A549 (cell line): ENCODE results near the gene ASB16. TPM values are rescaled to one million over a fixed set of nuclear protein-coding genes. Genes with fewer than 3 reads are reported as not detected.

Experiments used
- ATAC-seq, 2 experiments: fragments of 200-7000 bp in 1 of 2; fragments of >200 bp in 1 of 2; cut with Nextera tagmentation in 1 of 2; cut with Tn5 transposase in 1 of 2; 3 replicates each; pipeline versions ENCODE4 v1.8.0 to v1.9.1; 2018 to 2020; ENCODE audit warnings: mild to moderate bottlenecking in 1 of 2, moderate library complexity in 1 of 2
- CTCF ChIA-PET: fragments of 300-600 bp; sonication (Branson Sonifier 250); formaldehyde crosslinking; extraction: SDS; loops from one replicate; lab custom pipeline; 2021; ENCODE audit warnings: antibody characterized with exemption, inconsistent platforms; lab: Yijun Ruan, JAX
- POLR2A ChIA-PET: fragments of 350-600 bp; formaldehyde crosslinking; extraction: SDS; loops from one replicate; lab custom pipeline; 2021; ENCODE audit warnings: antibody characterized with exemption, inconsistent platforms; lab: Yijun Ruan, JAX
- DNase-seq, 2 experiments: peaks; one replicate each; pipeline versions ENCODE4 v3.0.0 to v3.0.0-alpha.2; 2011 to 2016; ENCODE audit warnings: low read depth in 1 of 2, low spot score in 1 of 2
- FAIRE-seq: peaks from 2 replicates; lab custom pipeline; 2011; peaks lifted over from hg19 to GRCh38; lab: Jason Lieb, UNC
- H3K27ac ChIP-seq, 2 experiments: fragments of >200 bp; sonication (Bioruptor Twin); formaldehyde crosslinking; 3 replicates each; pipeline ENCODE4 v1.5.1; 2016 to 2017
- H3K4me1 ChIP-seq: fragments of >200 bp; sonication (Bioruptor Twin); formaldehyde crosslinking; 3 replicates; pipeline ENCODE4 v1.6.1; 2016
- H3K4me2 ChIP-seq: fragments of >200 bp; sonication (Bioruptor Twin); formaldehyde crosslinking; 3 replicates; pipeline ENCODE4 v1.6.1; 2016
- H3K4me3 ChIP-seq: fragments of >200 bp; sonication (Bioruptor Twin); formaldehyde crosslinking; 3 replicates; pipeline ENCODE4 v1.5.1; 2016
- H3K9me3 ChIP-seq: fragments of >200 bp; sonication (Bioruptor Twin); formaldehyde crosslinking; 3 replicates; pipeline ENCODE4 v1.6.1; 2016
- EHF ChIP-seq: fragments of 250-450 bp; sonication (Bioruptor Pico); IDR thresholded peaks from 2 replicates; pipeline ENCODE4 v1.5.0; 2020; ENCODE audit warnings: mild to moderate bottlenecking
- FOXS1 ChIP-seq: fragments of 250-450 bp; sonication (Bioruptor Pico); IDR thresholded peaks from 2 replicates; pipeline ENCODE4 v1.5.0; 2020; ENCODE audit warnings: mild to moderate bottlenecking, moderate library complexity
- HEYL ChIP-seq: fragments of 250-450 bp; sonication (Bioruptor Pico); IDR thresholded peaks from 2 replicates; pipeline ENCODE4 v1.8.0; 2021; ENCODE audit warnings: mild to moderate bottlenecking, moderate library complexity
- HOXA7 ChIP-seq: fragments of 250-450 bp; sonication (Bioruptor Pico); IDR thresholded peaks from 2 replicates; pipeline ENCODE4 v1.5.0; 2020; ENCODE audit warnings: mild to moderate bottlenecking, moderate library complexity
- JUNB ChIP-seq: fragments of >200 bp; sonication (Bioruptor Twin); formaldehyde crosslinking; IDR thresholded peaks from 2 replicates; pipeline ENCODE4 v1.6.1; 2016
- NFE2L2 ChIP-seq: fragments of 150-350 bp; conservative IDR thresholded peaks from 2 replicates; pipeline ENCODE4 v1.6.1; 2014; ENCODE audit warnings: low read length
- POLR2AphosphoS2 ChIP-seq: conservative IDR thresholded peaks from 2 replicates; pipeline ENCODE4 v1.6.1; 2012; ENCODE audit warnings: low read length, improper control_type of control experiment, inconsistent platforms
- RCOR1 ChIP-seq: fragments of 150-350 bp; IDR thresholded peaks from 2 replicates; pipeline ENCODE4 v1.6.1; 2014; ENCODE audit warnings: antibody characterized with exemption, low read length, low read depth
- TFCP2L1 ChIP-seq: fragments of 250-450 bp; sonication (Bioruptor Pico); IDR thresholded peaks from 2 replicates; pipeline ENCODE4 v1.5.0; 2021; ENCODE audit warnings: mild to moderate bottlenecking
- ZSCAN20 ChIP-seq: fragments of 250-450 bp; sonication (Bioruptor Pico); IDR thresholded peaks from 2 replicates; pipeline ENCODE4 v1.8.0; 2022; ENCODE audit warnings: mild to moderate bottlenecking, moderate library complexity
- WGBS: methylation state at CpG from one replicate; pipeline ENCODE4 v1.1.6; 2017; ENCODE audit errors: missing lambda C conversion rate; 5-methylcytosine and 5-hydroxymethylcytosine counted together
- polyA plus RNA-seq, 4 experiments: library from polyadenylated mRNA; depleted of rRNA in 3 of 4; stranded (reverse); fragments of >200 nt; fragmentation: RNase III in 1 of 4; extraction: RNeasy Plus Mini Kit Qiagen cat#74134 plus additional on column Dnase treatment in 1 of 4; gene quantifications; 2 replicates in 3 of 4; 3 replicates in 1 of 4; pipeline ENCODE4 v1.2.3, GENCODE V29; 2011 to 2017
- TF ChIP-seq, protein P1 (sequence below): fragments of 250-450 bp; sonication (Bioruptor Pico); IDR thresholded peaks from 2 replicates; pipeline ENCODE4 v1.5.0; 2021; ENCODE audit warnings: mild to moderate bottlenecking, moderate library complexity, borderline replicate concordance

The ASB16 gene
- polyA plus RNA-seq, 2 of the 4 experiments (the other 2 are of a cell fraction), result 0.15 TPM; not detected in 1

GRCh38 chr17:44170135-44170498 is 387 bp upstream of the ASB16 start:
- ChIA-PET CTCF (interaction anchor here (0.9 to 12.8 kb wide), 8 partner anchors 13 to 161 kb away, joined by 3 to 159 read pairs (median 30); partner anchors contain the start of genes HROB and TMUB2), POLR2A (no interaction called here)
- 80% methylated on average over 5 of the region's 5 CpGs for WGBS
- peak overlapping the region; percentile 43 for H3K4me2 ChIP-seq
- no peak for FAIRE-seq
- H3K4me3 ChIP-seq, result no peak overlapping the region
- H3K4me1 ChIP-seq, result peaks cover 16% of the 10 kb centered on the region
- ATAC-seq, result no peak
- TF ChIP-seq POLR2AphosphoS2 (no peak), EHF (CRISPR knock-in tag) (no peak), NFE2L2 (no peak), JUNB (no peak), TFCP2L1 (CRISPR knock-in tag) (no peak)
- TF ChIP-seq, protein P1, sequence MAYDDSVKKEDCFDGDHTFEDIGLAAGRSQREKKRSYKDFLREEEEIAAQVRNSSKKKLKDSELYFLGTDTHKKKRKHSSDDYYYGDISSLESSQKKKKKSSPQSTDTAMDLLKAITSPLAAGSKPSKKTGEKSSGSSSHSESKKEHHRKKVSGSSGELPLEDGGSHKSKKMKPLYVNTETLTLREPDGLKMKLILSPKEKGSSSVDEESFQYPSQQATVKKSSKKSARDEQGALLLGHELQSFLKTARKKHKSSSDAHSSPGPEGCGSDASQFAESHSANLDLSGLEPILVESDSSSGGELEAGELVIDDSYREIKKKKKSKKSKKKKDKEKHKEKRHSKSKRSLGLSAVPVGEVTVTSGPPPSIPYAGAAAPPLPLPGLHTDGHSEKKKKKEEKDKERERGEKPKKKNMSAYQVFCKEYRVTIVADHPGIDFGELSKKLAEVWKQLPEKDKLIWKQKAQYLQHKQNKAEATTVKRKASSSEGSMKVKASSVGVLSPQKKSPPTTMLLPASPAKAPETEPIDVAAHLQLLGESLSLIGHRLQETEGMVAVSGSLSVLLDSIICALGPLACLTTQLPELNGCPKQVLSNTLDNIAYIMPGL (CRISPR knock-in tag), result no peak
- H3K27ac ChIP-seq, result peak overlapping the region in 1 of 2 experiments; percentile 1; a peak in 2 of 6 replicates
- DNase-seq, result no peak
- H3K9me3 ChIP-seq, result no peaks in the 10 kb centered on the region

DNA sequence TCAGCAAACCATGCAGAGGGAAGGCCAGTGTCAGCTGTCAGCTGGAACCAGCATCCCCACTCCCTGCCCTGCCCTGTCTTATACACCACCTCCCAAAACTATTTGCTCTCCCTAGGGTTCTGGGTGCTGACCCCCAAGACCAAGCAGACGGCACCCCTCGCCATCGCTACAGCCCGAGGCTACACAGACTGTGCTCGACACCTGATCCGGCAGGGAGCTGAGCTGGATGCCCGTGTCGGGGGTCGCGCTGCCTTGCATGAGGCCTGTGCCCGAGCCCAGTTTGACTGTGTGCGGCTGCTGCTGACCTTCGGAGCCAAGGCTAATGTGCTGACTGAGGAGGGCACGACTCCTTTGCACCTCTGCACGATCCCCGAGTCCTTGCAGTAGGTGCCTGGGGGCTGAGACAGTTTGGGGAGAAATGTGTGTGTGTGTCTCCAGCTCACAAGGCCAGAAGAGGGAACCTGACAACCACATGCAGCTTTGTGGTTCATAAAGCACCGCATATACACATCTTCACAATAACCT is 1.5 kb downstream of the ASB16 start:
- no peak for ATAC-seq
- Histone ChIP-seq H3K4me1 (peaks cover 16% of the 10 kb centered on the region), H3K9me3 (no peaks in the 10 kb centered on the region), H3K27ac (no peak overlapping the region), H3K4me3 (no peak overlapping the region), H3K4me2 (no peak overlapping the region)
- CTCF ChIA-PET, result interaction anchor here (0.6 to 12.8 kb wide), 14 partner anchors 8 to 537 kb away, joined by 3 to 159 read pairs (median 6); partner anchors contain the start of genes DBF4B, HDAC5, HROB and TMUB2
- 89% methylated on average over 11 of the region's 17 CpGs for WGBS
- POLR2A ChIA-PET, result interaction anchor here (1.1 kb wide), 1 partner anchor 15 kb away, joined by 5 read pairs; the partner anchor contains the start of gene TMUB2
- no peak for TF ChIP-seq RCOR1
- TF ChIP-seq HEYL (CRISPR knock-in tag), result no peak
- no peak for DNase-seq
- no peak for FAIRE-seq

GRCh38 chr17:44174427-44174826 is 3.9 kb downstream of the ASB16 start:
- Histone ChIP-seq H3K4me2 (no peak overlapping the region), H3K4me1 (peaks cover 9% of the 10 kb centered on the region), H3K27ac (no peak overlapping the region), H3K9me3 (no peaks in the 10 kb centered on the region), H3K4me3 (no peak overlapping the region)
- DNase-seq (no peak), FAIRE-seq (no peak), ATAC-seq (no peak)
- WGBS, result 90% methylated on average over 2 of the region's 2 CpGs
- POLR2A ChIA-PET, result interaction anchor here (0.8 kb wide), 1 partner anchor 10 kb away, joined by 4 read pairs; no protein-coding TSS in a partner anchor
- CTCF ChIA-PET, result interaction anchor here (1.1 to 12.8 kb wide), 5 partner anchors 10 to 91 kb away, joined by 3 to 159 read pairs (median 10); partner anchors contain the start of gene HROB
- TF ChIP-seq ZSCAN20 (CRISPR knock-in tag), result no peak
- TF ChIP-seq HOXA7, result no peak
- TF ChIP-seq NFE2L2, result no peak
- no peak for TF ChIP-seq POLR2AphosphoS2

GRCh38 chr17:44176257-44176656 is 5.8 kb downstream of the ASB16 start:
- no peak overlapping the region for H3K4me2 ChIP-seq
- no peaks in the 10 kb centered on the region for H3K4me1 ChIP-seq
- FAIRE-seq, result no peak
- ATAC-seq, result peak in 1 of 2 experiments; percentile 37; a peak in 3 of 6 replicates
- CTCF ChIA-PET, result interaction anchor here (0.6 to 12.8 kb wide), 8 partner anchors 8 to 192 kb away, joined by 3 to 159 read pairs (median 4); partner anchors contain the start of gene HROB
- H3K27ac ChIP-seq, result no peak overlapping the region
- H3K9me3 ChIP-seq, result no peaks in the 10 kb centered on the region
- TF ChIP-seq FOXS1 (CRISPR knock-in tag), result no peak
- WGBS, result 94% methylated on average over 1 of the region's 1 CpG
- POLR2A ChIA-PET, result interaction anchor here (0.6 kb wide), 1 partner anchor 53 kb away, joined by 3 read pairs; the partner anchor contains the start of gene HDAC5
- DNase-seq, result no peak
- H3K4me3 ChIP-seq, result no peak overlapping the region
